ENCODE data around the gene TAS2R40. TPM values are rescaled to one million over a fixed set of nuclear protein-coding genes. Genes with fewer than 3 reads are reported as not detected.

Gene TAS2R40
- total RNA-seq (2013) = not detected
- under 1 TPM in 1 of 3 donors, not detected in 2; 0.54 TPM for polyA plus RNA-seq
- polyA minus RNA-seq = not detected in 2 replicates
- 0 to 0.60 (median 0.06) reads per million in 11 experiments for total RNA-seq

DNA sequence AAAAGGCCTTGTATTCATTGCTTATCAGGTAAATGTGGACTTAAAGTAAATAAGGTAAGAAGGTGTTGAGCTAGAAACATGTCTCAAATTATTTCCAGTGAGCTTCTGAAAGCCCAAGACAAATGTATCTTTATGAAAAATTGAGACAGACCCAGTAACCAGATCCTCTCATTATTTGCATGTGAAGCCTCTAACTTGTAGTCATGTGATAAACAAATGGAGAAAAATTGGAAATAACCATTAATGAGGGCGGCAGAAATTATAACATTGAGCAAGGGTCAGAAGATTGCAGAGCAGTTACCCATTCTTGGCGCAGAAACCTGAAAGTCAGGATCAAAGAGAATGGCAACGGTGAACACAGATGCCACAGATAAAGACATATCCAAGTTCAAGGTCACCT, at the start of gene TAS2R40:
TAS2R40 (plus strand) TSS at position 301 of the 400 bp plus-strand sequence; CDS start at position 343, 42 bp downstream.
- H3K4me3 ChIP-seq (replicated peaks in 1 of 3; ENCODE audit: low read depth in 2 of 3, low read length in 3 of 3) = peak within 1 kb of the TSS in 1 of 3 experiments; percentile 34
- no peaks in the 10 kb centered on the region for H3K79me2 ChIP-seq (ENCODE audit: insufficient read depth, low read length)
- DNase-seq = no peak
- H2AFZ ChIP-seq (ENCODE audit: insufficient read depth, low read depth, low read length, poor library complexity, severe bottlenecking) = peak within 1 kb of the TSS; percentile 66
- H3K27me3 ChIP-seq (ENCODE audit: control insufficient read depth in 2 of 2, insufficient read depth in 2 of 2, low read length in 2 of 2) = no peaks in the 10 kb centered on the region
- H3K4me1 Mint-ChIP-seq = peaks cover 57% of the 10 kb centered on the region
- no peaks in the 10 kb centered on the region for H4K20me1 ChIP-seq (ENCODE audit: insufficient read depth, low read length)
- H3K27me3 Mint-ChIP-seq (ENCODE audit: low read depth in 3 of 3) = peaks cover 0 to 7% (median 6%) of the 10 kb centered on the region in 3 donors
- H3K36me3 Mint-ChIP-seq = peaks cover 0 to 9% of the 10 kb centered on the region in 2 donors
- intact Hi-C loops (cut with micrococcal nuclease) = no loop called here
- H3K9me3 Mint-ChIP-seq = peaks cover 0 to 3% (median 0%) of the 10 kb centered on the region in 7 donors
- H3K4me2 ChIP-seq (replicated peaks; ENCODE audit: extremely low read depth, low read length, poor library complexity, severe bottlenecking) = peak within 1 kb of the TSS; percentile 36
- no peak within 1 kb of the TSS for H3K9ac ChIP-seq (ENCODE audit: insufficient read depth, low read length, poor library complexity, severe bottlenecking)
- peak within 1 kb of the TSS; percentile 58 to 81 for H3K27ac ChIP-seq (ENCODE audit: low read depth in 1 of 2, low read length in 2 of 2)
- peaks cover 29 to 30% of the 10 kb centered on the region in 2 donors for H3K4me1 ChIP-seq (ENCODE audit: control insufficient read depth in 1 of 2, insufficient read depth in 2 of 2, low read length in 2 of 2)
- 100% methylated on average over 3 of the region's 3 CpGs for WGBS (ENCODE audit: insufficient coverage)
- no peaks in the 10 kb centered on the region for H3K9me3 ChIP-seq (replicated peaks in 1 of 2; ENCODE audit: control insufficient read depth in 1 of 2, insufficient read depth in 1 of 2, low read length in 2 of 2)
- H3K4me3 Mint-ChIP-seq = peak within 1 kb of the TSS; percentile 26 to 69
- TF ChIP-seq CTCF (IDR thresholded peaks at IDR 0.05) = no peak
- H3K27ac Mint-ChIP-seq = peak within 1 kb of the TSS; percentile 85 to 95 (median 92)
- no peaks in the 10 kb centered on the region for H3K36me3 ChIP-seq (replicated peaks in 1 of 2; ENCODE audit: control insufficient read depth in 1 of 2, insufficient read depth in 2 of 2, low read length in 2 of 2)

- Histone ChIP-seq H3K4me2 (replicated peaks; ENCODE audit: extremely low read depth, low read length, poor library complexity, severe bottlenecking) (peak overlapping the region; percentile 49), H3K79me2 (ENCODE audit: insufficient read depth, low read length) (no peaks in the 10 kb centered on the region), H3K9me3 (replicated peaks in 1 of 2; ENCODE audit: control insufficient read depth in 1 of 2, insufficient read depth in 1 of 2, low read length in 2 of 2) (peaks cover 3 to 10% of the 10 kb centered on the region in 2 donors), H3K4me3 (replicated peaks in 1 of 3; ENCODE audit: low read depth in 2 of 3, low read length in 3 of 3) (peak overlapping the region in 2 of 3 experiments; percentile 25 to 51), H3K27ac (ENCODE audit: low read depth in 1 of 2, low read length in 2 of 2) (no peak overlapping the region), H4K20me1 (ENCODE audit: insufficient read depth, low read length) (no peaks in the 10 kb centered on the region), H3K9ac (ENCODE audit: insufficient read depth, low read length, poor library complexity, severe bottlenecking) (peak overlapping the region; percentile 11), H3K27me3 (ENCODE audit: control insufficient read depth in 2 of 2, insufficient read depth in 2 of 2, low read length in 2 of 2) (no peaks in the 10 kb centered on the region), H2AFZ (ENCODE audit: insufficient read depth, low read depth, low read length, poor library complexity, severe bottlenecking) (peak overlapping the region; percentile 48), H3K36me3 (replicated peaks in 1 of 2; ENCODE audit: control insufficient read depth in 1 of 2, insufficient read depth in 2 of 2, low read length in 2 of 2) (no peaks in the 10 kb centered on the region), H3K4me1 (ENCODE audit: control insufficient read depth in 1 of 2, insufficient read depth in 2 of 2, low read length in 2 of 2) (peaks cover 0 to 3% of the 10 kb centered on the region in 2 donors)
- TF ChIP-seq CTCF (IDR thresholded peaks at IDR 0.05) = no peak
- Mint-ChIP-seq H3K36me3 (no peaks in the 10 kb centered on the region), H3K27me3 (ENCODE audit: low read depth in 3 of 3) (peaks cover 0 to 1% (median 0%) of the 10 kb centered on the region in 3 donors), H3K9me3 (peaks cover 2 to 12% (median 9%) of the 10 kb centered on the region in 7 donors), H3K4me3 (peak overlapping the region; percentile 58 to 62), H3K4me1 (peaks cover 15% of the 10 kb centered on the region), H3K27ac (peak overlapping the region in 2 of 7 donors; percentile 35 to 67)
- WGBS (ENCODE audit: insufficient coverage) = no CpG with 5 or more reads among the region's 4 CpGs
- intact Hi-C loops (cut with micrococcal nuclease) = no loop called here
- no peak for DNase-seq
These were observed 49.5 kb upstream of the TAS2R40 start for GRCh38 chr7:143172354-143172753.

Measured in CD14-positive monocyte (primary cell).